SK-N-SH (cell line): Measurements from ENCODE around the gene SLC6A2. TPM values are rescaled to one million over a fixed set of nuclear protein-coding genes. Genes with fewer than 3 reads are reported as not detected.
"Not testable (repeated sequence)": the region's sequence is repeated elsewhere in the genome, so short reads cannot be mapped to it uniquely, and the experiment has no call there.

Experiments
- CTCF ChIA-PET: fragments of 300-600, 350-600 bp; formaldehyde crosslinking; extraction: SDS; loops from one replicate; lab custom pipeline; 2021; lab: Yijun Ruan, JAX
- POLR2A ChIA-PET: fragments of 350-600 bp; sonication (Branson Sonifier 250); formaldehyde crosslinking; extraction: SDS; loops from one replicate; lab custom pipeline; 2020; ENCODE audit warnings: antibody characterized with exemption, inconsistent platforms; lab: Yijun Ruan, JAX
- DNase-seq: peaks from one replicate; pipeline ENCODE4 v3.0.0; 2012
- H2AFZ ChIP-seq: fragments of 200-600 bp; sonication (generic); 2 replicates; pipeline ENCODE4 v1.8.1; 2016; ENCODE audit warnings: antibody characterized with exemption, mild to moderate bottlenecking, low read depth
- H3F3A ChIP-seq: fragments of 200-600 bp; sonication (generic); replicated peaks from 2 replicates; pipeline ENCODE3; 2016; ENCODE audit warnings: antibody characterized with exemption, mild to moderate bottlenecking; ENCODE audit not compliant: insufficient read depth
- H3K27ac ChIP-seq, 2 experiments: fragments of 200-500 bp in 1 of 2; fragments of 200-600 bp in 1 of 2; sonication (Bioruptor generic) in 1 of 2; sonication (generic), shearing (Covaris generic) in 1 of 2; 2 replicates each; pipeline versions ENCODE4 v1.5.1 to v1.6.1; 2014 to 2016; ENCODE audit warnings: low read depth in 2 of 2, inconsistent platforms in 1 of 2, low read length in 1 of 2, mild to moderate bottlenecking in 1 of 2, mixed read lengths in 1 of 2
- H3K27me3 ChIP-seq: fragments of 200-600 bp; sonication (generic), shearing (Covaris generic); 2 replicates; pipeline ENCODE4 v1.6.1; 2016; ENCODE audit warnings: mixed run types; ENCODE audit not compliant: insufficient read depth
- H3K36me3 ChIP-seq, 2 experiments: fragments of 200-500 bp in 1 of 2; fragments of 200-600 bp in 1 of 2; sonication (Bioruptor generic) in 1 of 2; sonication (generic) in 1 of 2; replicated peaks in 1 of 2; 2 replicates each; pipeline versions ENCODE3 to v1.5.1; 2014 to 2016; ENCODE audit warnings: low read length in 1 of 2, mild to moderate bottlenecking in 1 of 2; ENCODE audit not compliant: insufficient read depth in 2 of 2, control insufficient read depth in 1 of 2
- H3K4me1 ChIP-seq, 2 experiments: fragments of 200-500 bp in 1 of 2; fragments of 200-600 bp in 1 of 2; sonication (Bioruptor generic) in 1 of 2; sonication (generic), shearing (Covaris generic) in 1 of 2; 2 replicates each; pipeline versions ENCODE4 v1.5.1 to v1.6.1; 2014 to 2016; ENCODE audit warnings: low read depth in 1 of 2, low read length in 1 of 2, mixed run types in 1 of 2; ENCODE audit not compliant: insufficient read depth in 2 of 2, control insufficient read depth in 1 of 2
- H3K4me2 ChIP-seq: fragments of 200-600 bp; sonication (generic), shearing (Covaris generic); 2 replicates; pipeline ENCODE4 v1.6.1; 2017; ENCODE audit warnings: mixed run types
- H3K4me3 ChIP-seq, 2 experiments: fragments of 200-500 bp in 1 of 2; fragments of 200-600 bp in 1 of 2; sonication (Bioruptor generic) in 1 of 2; sonication (generic), shearing (Covaris generic) in 1 of 2; 2 replicates each; pipeline versions ENCODE4 v1.5.1 to v1.8.1; 2014 to 2016; ENCODE audit warnings: low read depth in 2 of 2, inconsistent platforms in 1 of 2, low read length in 1 of 2, mild to moderate bottlenecking in 1 of 2, mixed read lengths in 1 of 2, moderate library complexity in 1 of 2
- H3K79me2 ChIP-seq: fragments of 200-600 bp; sonication (generic); 2 replicates; pipeline ENCODE4 v1.8.1; 2017; ENCODE audit warnings: mild to moderate bottlenecking; ENCODE audit not compliant: insufficient read depth
- H3K9ac ChIP-seq: fragments of 200-600 bp; sonication (generic); 2 replicates; pipeline ENCODE4 v1.6.1; 2017; ENCODE audit warnings: mixed run types
- H3K9me2 ChIP-seq: fragments of 200-600 bp; sonication (generic); 2 replicates; pipeline ENCODE4 v1.6.1; 2017; ENCODE audit warnings: mixed run types
- H3K9me3 ChIP-seq: fragments of 200-600 bp; sonication (generic); 2 replicates; pipeline ENCODE4 v1.6.1; 2017; ENCODE audit warnings: mixed run types, mild to moderate bottlenecking, moderate library complexity
- H4K20me1 ChIP-seq: fragments of 200-600 bp; sonication (generic); 2 replicates; pipeline ENCODE4 v1.6.1; 2017; ENCODE audit warnings: mild to moderate bottlenecking, mixed run types; ENCODE audit not compliant: insufficient read depth
- ELF1 ChIP-seq: IDR thresholded peaks from 2 replicates; pipeline ENCODE4 v1.4.0; 2012
- EZH2phosphoT487 ChIP-seq: fragments of 200-600 bp; sonication (generic); IDR thresholded peaks from 2 replicates; pipeline ENCODE4 v1.6.1; 2017; ENCODE audit warnings: low read depth, mixed run types, mild to moderate bottlenecking, antibody characterized with exemption, moderate library complexity, borderline replicate concordance
- FOSL2 ChIP-seq: IDR thresholded peaks from 2 replicates; pipeline ENCODE4 v1.4.0; 2012; ENCODE audit warnings: low read depth, mild to moderate bottlenecking, moderate library complexity, borderline replicate concordance
- FOXM1 ChIP-seq: IDR thresholded peaks from 2 replicates; pipeline ENCODE4 v1.4.0; 2012; ENCODE audit warnings: low read depth, mild to moderate bottlenecking
- GATA2 ChIP-seq: sonication (generic); formaldehyde crosslinking; IDR thresholded peaks from 2 replicates; pipeline ENCODE4 v1.5.0; 2020; ENCODE audit warnings: mild to moderate bottlenecking, missing genetic modification reagents
- JUND ChIP-seq: IDR thresholded peaks from 2 replicates; pipeline ENCODE4 v1.4.0; 2012
- MEF2A ChIP-seq: IDR thresholded peaks from 2 replicates; pipeline ENCODE4 v1.4.0; 2012; ENCODE audit warnings: low read depth, borderline replicate concordance
- MXI1 ChIP-seq: IDR thresholded peaks from 2 replicates; pipeline ENCODE4 v1.6.1; 2012; ENCODE audit warnings: mild to moderate bottlenecking, low read depth, low read length, improper control_type of control experiment
- NRF1 ChIP-seq: IDR thresholded peaks from 2 replicates; pipeline ENCODE4 v1.6.1; 2012; ENCODE audit warnings: low read depth, mild to moderate bottlenecking, low read length
- RAD21 ChIP-seq: IDR thresholded peaks from 2 replicates; pipeline ENCODE4 v1.6.1; 2012; ENCODE audit warnings: mild to moderate bottlenecking, low read length
- RCOR1 ChIP-seq: fragments of 150-350 bp; IDR thresholded peaks from 2 replicates; pipeline ENCODE4 v1.6.1; 2017; ENCODE audit warnings: antibody characterized with exemption, low read length
- RFX5 ChIP-seq: IDR thresholded peaks from 2 replicates; pipeline ENCODE4 v1.6.1; 2012; ENCODE audit warnings: mild to moderate bottlenecking, improper control_type of control experiment, low read length
- SIN3A ChIP-seq: IDR thresholded peaks from 2 replicates; pipeline ENCODE4 v1.6.1; 2012; ENCODE audit warnings: low read depth, mild to moderate bottlenecking, low read length, moderate library complexity, borderline replicate concordance
- TAF1 ChIP-seq: IDR thresholded peaks from 2 replicates; pipeline ENCODE4 v1.6.1; 2012; ENCODE audit warnings: low read depth, mild to moderate bottlenecking, low read length, moderate library complexity, borderline replicate concordance
- TCF12 ChIP-seq: IDR thresholded peaks from 2 replicates; pipeline ENCODE4 v1.4.0; 2012
- TEAD4 ChIP-seq: IDR thresholded peaks from 2 replicates; pipeline ENCODE4 v1.4.0; 2012; ENCODE audit warnings: mild to moderate bottlenecking, borderline replicate concordance; ENCODE audit not compliant: insufficient read depth
- YY1 ChIP-seq: IDR thresholded peaks from 2 replicates; pipeline ENCODE4 v1.4.0; 2012; ENCODE audit warnings: low read depth, mild to moderate bottlenecking
- WGBS: methylation state at CpG from one replicate; pipeline ENCODE4 v1.1.6; 2017; ENCODE audit warnings: low lambda C conversion rate; 5-methylcytosine and 5-hydroxymethylcytosine counted together
- polyA plus RNA-seq, 3 experiments: library from polyadenylated mRNA; depleted of rRNA; stranded (reverse); fragments of >200 nt; gene quantifications; 2 replicates each; pipeline ENCODE4 v1.2.3, GENCODE V29; 2012
- TF ChIP-seq, protein P1 (sequence below): IDR thresholded peaks from 2 replicates; pipeline ENCODE4; 2012
- TF ChIP-seq, protein P2 (sequence below): fragments of 200-600 bp; sonication (generic); IDR thresholded peaks from 2 replicates; pipeline ENCODE4 v1.6.1; 2017; ENCODE audit warnings: antibody characterized with exemption, mild to moderate bottlenecking, moderate library complexity
- TF ChIP-seq, protein P3 (sequence below): fragments of 150-350 bp; IDR thresholded peaks from 2 replicates; pipeline ENCODE4 v1.6.1; 2017; ENCODE audit warnings: antibody characterized with exemption, low read length, low read depth, borderline replicate concordance

SLC6A2 gene
- polyA plus RNA-seq, 1 of the 3 experiments (the other 2 are of a cell fraction) = 3.3 TPM

DNA sequence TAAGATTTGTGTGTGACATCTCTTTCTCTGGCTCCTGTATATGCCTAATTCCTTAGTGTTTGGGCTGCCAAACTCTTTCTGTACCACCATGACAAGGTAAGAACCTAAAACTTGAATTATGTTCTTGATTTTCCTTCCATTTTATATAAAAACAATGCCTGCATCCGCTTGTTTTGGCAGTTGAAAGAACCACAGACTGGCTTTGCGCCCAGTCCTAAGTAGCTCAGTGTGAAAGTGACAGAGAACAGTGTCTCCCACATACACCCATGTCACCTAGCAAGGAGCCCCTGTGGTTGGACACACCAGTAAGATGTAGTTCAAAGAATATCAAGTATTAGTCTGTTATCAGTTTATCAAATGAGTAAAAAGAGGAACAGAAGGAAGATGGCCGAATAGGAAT lies 40.7 kb upstream of the SLC6A2 start:
- Histone ChIP-seq H4K20me1 (no peaks in the 10 kb centered on the region), H3K9me3 (no peaks in the 10 kb centered on the region), H3F3A (no peaks in the 10 kb centered on the region), H3K4me2 (no peak overlapping the region), H3K9me2 (0 out of 2 replicates have a peak, but pooled peaks cover 2% of the 10 kb centered on the region), H3K79me2 (no peaks in the 10 kb centered on the region), H3K36me3 (no peaks in the 10 kb centered on the region), H2AFZ (no peak overlapping the region), H3K9ac (no peak overlapping the region), H3K4me3 (no peak overlapping the region), H3K27me3 (no peaks in the 10 kb centered on the region), H3K27ac (no peak overlapping the region; a peak in 1 of 4 replicates), H3K4me1 (no peaks in the 10 kb centered on the region; a peak in 2 of 4 replicates)
- TF ChIP-seq JUND (no peak), EZH2phosphoT487 (no peak), FOXM1 (no peak), NRF1 (no peak), GATA2 (no peak), TEAD4 (no peak), ELF1 (no peak), TCF12 (no peak), RFX5 (no peak), RAD21 (no peak), TAF1 (no peak), FOSL2 (no peak), YY1 (no peak), SIN3A (no peak), RCOR1 (no peak), MEF2A (no peak), MXI1 (no peak)
- TF ChIP-seq, protein P1, sequence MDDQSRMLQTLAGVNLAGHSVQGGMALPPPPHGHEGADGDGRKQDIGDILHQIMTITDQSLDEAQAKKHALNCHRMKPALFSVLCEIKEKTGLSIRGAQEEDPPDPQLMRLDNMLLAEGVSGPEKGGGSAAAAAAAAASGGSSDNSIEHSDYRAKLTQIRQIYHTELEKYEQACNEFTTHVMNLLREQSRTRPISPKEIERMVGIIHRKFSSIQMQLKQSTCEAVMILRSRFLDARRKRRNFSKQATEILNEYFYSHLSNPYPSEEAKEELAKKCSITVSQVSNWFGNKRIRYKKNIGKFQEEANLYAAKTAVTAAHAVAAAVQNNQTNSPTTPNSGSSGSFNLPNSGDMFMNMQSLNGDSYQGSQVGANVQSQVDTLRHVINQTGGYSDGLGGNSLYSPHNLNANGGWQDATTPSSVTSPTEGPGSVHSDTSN = no peak
- TF ChIP-seq, protein P2, sequence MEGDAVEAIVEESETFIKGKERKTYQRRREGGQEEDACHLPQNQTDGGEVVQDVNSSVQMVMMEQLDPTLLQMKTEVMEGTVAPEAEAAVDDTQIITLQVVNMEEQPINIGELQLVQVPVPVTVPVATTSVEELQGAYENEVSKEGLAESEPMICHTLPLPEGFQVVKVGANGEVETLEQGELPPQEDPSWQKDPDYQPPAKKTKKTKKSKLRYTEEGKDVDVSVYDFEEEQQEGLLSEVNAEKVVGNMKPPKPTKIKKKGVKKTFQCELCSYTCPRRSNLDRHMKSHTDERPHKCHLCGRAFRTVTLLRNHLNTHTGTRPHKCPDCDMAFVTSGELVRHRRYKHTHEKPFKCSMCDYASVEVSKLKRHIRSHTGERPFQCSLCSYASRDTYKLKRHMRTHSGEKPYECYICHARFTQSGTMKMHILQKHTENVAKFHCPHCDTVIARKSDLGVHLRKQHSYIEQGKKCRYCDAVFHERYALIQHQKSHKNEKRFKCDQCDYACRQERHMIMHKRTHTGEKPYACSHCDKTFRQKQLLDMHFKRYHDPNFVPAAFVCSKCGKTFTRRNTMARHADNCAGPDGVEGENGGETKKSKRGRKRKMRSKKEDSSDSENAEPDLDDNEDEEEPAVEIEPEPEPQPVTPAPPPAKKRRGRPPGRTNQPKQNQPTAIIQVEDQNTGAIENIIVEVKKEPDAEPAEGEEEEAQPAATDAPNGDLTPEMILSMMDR = no peak
- TF ChIP-seq, protein P3, sequence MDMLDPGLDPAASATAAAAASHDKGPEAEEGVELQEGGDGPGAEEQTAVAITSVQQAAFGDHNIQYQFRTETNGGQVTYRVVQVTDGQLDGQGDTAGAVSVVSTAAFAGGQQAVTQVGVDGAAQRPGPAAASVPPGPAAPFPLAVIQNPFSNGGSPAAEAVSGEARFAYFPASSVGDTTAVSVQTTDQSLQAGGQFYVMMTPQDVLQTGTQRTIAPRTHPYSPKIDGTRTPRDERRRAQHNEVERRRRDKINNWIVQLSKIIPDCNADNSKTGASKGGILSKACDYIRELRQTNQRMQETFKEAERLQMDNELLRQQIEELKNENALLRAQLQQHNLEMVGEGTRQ = no peak
- 23% methylated on average over 3 of the region's 3 CpGs for WGBS
- ChIA-PET CTCF (no interaction called here), POLR2A (no interaction called here)
- no peak for DNase-seq

DNA sequence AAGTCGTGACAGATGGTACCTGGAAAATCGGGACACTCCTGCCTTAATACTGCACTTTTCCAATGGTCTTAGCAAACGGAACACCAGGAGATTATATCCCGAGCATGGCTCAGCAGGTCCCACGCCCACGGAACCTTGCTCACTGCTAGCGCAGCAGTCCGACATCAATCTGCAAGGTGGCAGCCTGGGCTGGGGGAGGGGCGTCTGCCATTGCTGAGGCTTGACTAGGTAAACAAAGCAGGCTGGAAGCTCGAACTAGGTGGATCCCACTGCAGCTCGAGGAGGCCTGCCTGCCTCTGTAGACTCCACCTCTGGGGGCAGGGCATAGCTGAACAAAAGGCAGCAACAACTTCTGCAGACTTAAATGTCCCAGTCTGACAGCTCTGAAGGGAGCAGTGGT lies 40.1 kb upstream of the SLC6A2 start:
- DNase-seq, H3K9ac ChIP-seq, H3K9me3 ChIP-seq, H3K36me3 ChIP-seq, CTCF ChIA-PET, H3K79me2 ChIP-seq, H3K9me2 ChIP-seq, H2AFZ ChIP-seq, H3K27ac ChIP-seq, H3K27me3 ChIP-seq, H3K4me2 ChIP-seq, H3F3A ChIP-seq, H4K20me1 ChIP-seq, H3K4me1 ChIP-seq, H3K4me3 ChIP-seq, POLR2A ChIA-PET: not testable (repeated sequence)
- WGBS = 20% methylated on average over 1 of the region's 11 CpGs
